KMS-11 (cell line): ENCODE measurements around the gene ERI3.

Experiments used
- H2AFZ ChIP-seq: fragments of 200-600 bp; sonication (generic); 2 replicates; pipeline ENCODE4 v1.6.1; 2016; ENCODE audit warnings: antibody characterized with exemption, mixed run types, low read depth
- H3K27ac ChIP-seq: fragments of 200-600 bp; sonication (generic); 2 replicates; pipeline ENCODE4 v1.6.1; 2016; ENCODE audit warnings: mild to moderate bottlenecking, mixed run types
- H3K27me3 ChIP-seq: fragments of 200-600 bp; sonication (generic); 2 replicates; pipeline ENCODE4 v1.6.1; 2017; ENCODE audit warnings: mild to moderate bottlenecking, low read depth, mixed run types, moderate library complexity; ENCODE audit not compliant: insufficient read depth
- H3K36me3 ChIP-seq: fragments of 200-600 bp; sonication (generic); 2 replicates; pipeline ENCODE4 v1.6.1; 2017; ENCODE audit warnings: mild to moderate bottlenecking, mixed run types; ENCODE audit not compliant: insufficient read depth
- H3K4me1 ChIP-seq: fragments of 200-600 bp; sonication (generic); 2 replicates; pipeline ENCODE4 v1.6.1; 2016; ENCODE audit warnings: mild to moderate bottlenecking, low read depth, mixed run types; ENCODE audit not compliant: poor library complexity, severe bottlenecking
- H3K4me2 ChIP-seq: fragments of 200-600 bp; sonication (generic); 2 replicates; pipeline ENCODE4 v1.7.0; 2016; ENCODE audit warnings: mild to moderate bottlenecking, mixed run types
- H3K4me3 ChIP-seq: fragments of 200-600 bp; sonication (generic); IDR thresholded peaks from 2 replicates; pipeline ENCODE4 v1.6.1; 2017; ENCODE audit warnings: low read depth, low read length, mixed read lengths; ENCODE audit not compliant: insufficient read depth
- H3K79me2 ChIP-seq: fragments of 200-600 bp; sonication (generic); 2 replicates; pipeline ENCODE4 v1.6.1; 2016; ENCODE audit warnings: low read depth, mixed run types; ENCODE audit not compliant: insufficient read depth
- H3K9ac ChIP-seq: fragments of 200-600 bp; sonication (generic); 2 replicates; pipeline ENCODE4 v1.6.1; 2016; ENCODE audit warnings: mild to moderate bottlenecking, mixed run types
- H4K20me1 ChIP-seq: fragments of 200-600 bp; sonication (generic); 2 replicates; pipeline ENCODE4 v1.6.1; 2016; ENCODE audit warnings: mild to moderate bottlenecking, mixed run types; ENCODE audit not compliant: insufficient read depth
- TF ChIP-seq, protein P1 (sequence below): fragments of 200-600 bp; sonication (generic); conservative IDR thresholded peaks from 2 replicates; pipeline ENCODE4 v1.6.1; 2017; ENCODE audit warnings: low read depth, mild to moderate bottlenecking, antibody characterized with exemption, low read length, moderate library complexity, mixed read lengths

ERI3 gene

GRCh38 chr1:44251989-44252671 lies 102.9 kb downstream of the ERI3 start:
- Histone ChIP-seq H4K20me1 (no peaks in the 10 kb centered on the region), H3K36me3 (no peaks in the 10 kb centered on the region), H3K27ac (no peak overlapping the region), H3K79me2 (no peaks in the 10 kb centered on the region), H3K4me2 (no peak overlapping the region), H3K9ac (no peak overlapping the region), H3K27me3 (no peaks in the 10 kb centered on the region), H3K4me3 (no peak overlapping the region), H2AFZ (no peak overlapping the region), H3K4me1 (no peaks in the 10 kb centered on the region)
- TF ChIP-seq, protein P1, sequence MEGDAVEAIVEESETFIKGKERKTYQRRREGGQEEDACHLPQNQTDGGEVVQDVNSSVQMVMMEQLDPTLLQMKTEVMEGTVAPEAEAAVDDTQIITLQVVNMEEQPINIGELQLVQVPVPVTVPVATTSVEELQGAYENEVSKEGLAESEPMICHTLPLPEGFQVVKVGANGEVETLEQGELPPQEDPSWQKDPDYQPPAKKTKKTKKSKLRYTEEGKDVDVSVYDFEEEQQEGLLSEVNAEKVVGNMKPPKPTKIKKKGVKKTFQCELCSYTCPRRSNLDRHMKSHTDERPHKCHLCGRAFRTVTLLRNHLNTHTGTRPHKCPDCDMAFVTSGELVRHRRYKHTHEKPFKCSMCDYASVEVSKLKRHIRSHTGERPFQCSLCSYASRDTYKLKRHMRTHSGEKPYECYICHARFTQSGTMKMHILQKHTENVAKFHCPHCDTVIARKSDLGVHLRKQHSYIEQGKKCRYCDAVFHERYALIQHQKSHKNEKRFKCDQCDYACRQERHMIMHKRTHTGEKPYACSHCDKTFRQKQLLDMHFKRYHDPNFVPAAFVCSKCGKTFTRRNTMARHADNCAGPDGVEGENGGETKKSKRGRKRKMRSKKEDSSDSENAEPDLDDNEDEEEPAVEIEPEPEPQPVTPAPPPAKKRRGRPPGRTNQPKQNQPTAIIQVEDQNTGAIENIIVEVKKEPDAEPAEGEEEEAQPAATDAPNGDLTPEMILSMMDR = no peak

DNA sequence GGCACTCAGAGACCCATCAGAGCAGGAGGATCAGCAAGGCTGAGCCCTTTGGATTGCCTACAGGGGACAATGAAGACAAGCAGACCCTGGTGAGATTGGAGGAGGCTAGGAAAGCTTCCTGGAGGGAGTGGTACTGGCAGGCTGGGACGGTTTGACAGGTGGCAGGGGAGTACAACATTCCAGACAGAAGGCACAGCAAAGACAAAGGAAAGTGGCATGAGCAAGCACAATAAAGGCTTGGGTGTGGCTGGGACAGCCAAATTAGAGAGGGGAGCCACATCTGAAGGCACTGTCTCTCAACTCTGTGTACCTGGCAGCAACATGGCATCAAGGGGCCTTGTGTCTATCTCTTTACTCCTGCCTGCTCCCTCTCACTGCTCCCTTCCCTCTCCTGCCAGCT lies 103.6 kb downstream of the ERI3 start:
- Histone ChIP-seq H3K9ac (no peak overlapping the region), H3K79me2 (no peaks in the 10 kb centered on the region), H3K36me3 (no peaks in the 10 kb centered on the region), H4K20me1 (no peaks in the 10 kb centered on the region), H3K4me1 (no peaks in the 10 kb centered on the region), H3K27me3 (no peaks in the 10 kb centered on the region), H3K4me3 (no peak overlapping the region), H3K4me2 (no peak overlapping the region), H2AFZ (no peak overlapping the region), H3K27ac (no peak overlapping the region)
- TF ChIP-seq, protein P1 = no peak

DNA sequence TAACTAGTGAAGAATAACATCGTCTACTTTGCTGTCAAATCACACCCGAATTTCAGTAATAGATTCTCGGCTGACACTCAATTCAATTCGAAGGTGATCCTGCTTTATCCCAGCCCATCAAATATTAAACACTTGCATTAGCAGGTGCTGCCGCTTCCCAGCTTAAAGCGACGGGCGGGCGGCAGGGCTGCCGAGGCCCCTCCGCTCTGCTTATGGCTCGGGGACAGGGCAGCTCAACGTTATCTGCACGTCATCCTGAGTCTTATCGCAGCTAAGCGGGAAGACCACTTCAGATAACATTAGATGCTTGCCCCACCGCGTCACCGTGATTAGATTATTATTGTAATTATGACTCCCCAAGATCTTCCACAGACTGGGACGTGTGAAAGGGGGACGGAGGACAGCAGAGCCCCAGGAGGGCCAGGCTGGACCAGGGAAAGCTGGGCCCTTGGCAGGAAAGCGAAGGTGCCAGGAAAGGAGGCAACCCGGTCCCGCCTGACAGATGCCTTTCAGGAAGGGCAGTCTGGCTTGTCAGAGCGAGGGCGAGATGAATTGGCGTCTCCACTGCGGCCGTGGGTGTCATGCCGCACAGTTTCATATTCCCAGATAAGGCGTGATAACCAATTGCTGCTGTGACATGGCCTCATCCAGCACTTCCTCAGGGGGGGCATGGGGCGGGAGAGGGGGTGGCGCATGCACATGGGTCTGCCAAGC lies 104.8 kb downstream of the ERI3 start:
- Histone ChIP-seq H4K20me1 (no peaks in the 10 kb centered on the region), H3K27ac (no peak overlapping the region), H2AFZ (no peak overlapping the region), H3K4me1 (no peaks in the 10 kb centered on the region), H3K27me3 (no peaks in the 10 kb centered on the region), H3K4me2 (no peak overlapping the region), H3K9ac (no peak overlapping the region), H3K36me3 (no peaks in the 10 kb centered on the region), H3K79me2 (no peaks in the 10 kb centered on the region), H3K4me3 (no peak overlapping the region)
- TF ChIP-seq, protein P1 = no peak

DNA sequence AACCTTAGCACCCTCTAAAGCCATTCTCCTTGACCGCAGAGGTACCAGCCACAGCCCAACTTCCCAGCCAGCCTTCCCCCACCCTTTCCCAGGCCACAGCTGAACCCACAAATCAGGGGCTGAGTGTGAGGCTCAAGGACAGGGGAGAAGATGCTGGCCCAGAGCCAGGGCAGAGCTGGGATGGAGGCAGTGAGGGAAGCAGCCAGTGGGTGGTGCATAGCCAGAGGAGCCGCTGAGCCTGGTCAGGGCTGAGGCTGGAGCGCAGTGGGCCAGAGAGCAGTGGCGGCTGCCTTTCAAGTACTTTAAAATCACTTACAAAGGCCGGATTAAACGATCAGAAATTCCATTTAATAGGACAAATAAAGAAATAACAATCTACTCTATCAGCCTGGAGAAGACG lies 105.5 kb downstream of the ERI3 start:
- TF ChIP-seq, protein P1 = no peak
- no peak overlapping the region for H3K9ac ChIP-seq
- H3K27ac ChIP-seq = no peak overlapping the region
- H2AFZ ChIP-seq = no peak overlapping the region
- no peaks in the 10 kb centered on the region for H3K27me3 ChIP-seq
- H3K4me2 ChIP-seq = no peak overlapping the region
- H4K20me1 ChIP-seq = no peaks in the 10 kb centered on the region
- H3K79me2 ChIP-seq = no peaks in the 10 kb centered on the region
- no peak overlapping the region for H3K4me3 ChIP-seq
- no peaks in the 10 kb centered on the region for H3K4me1 ChIP-seq
- H3K36me3 ChIP-seq = no peaks in the 10 kb centered on the region
